ENCODE measurements around the gene SLC6A7. TPM values are rescaled to one million over a fixed set of nuclear protein-coding genes. Genes with fewer than 3 reads are reported as not detected.

The SLC6A7 gene
- total RNA-seq, 1 experiment from 2014 or later: not detected

GRCh38 chr5:150223474-150223873 is 33.6 kb downstream of the SLC6A7 start:
- no peak overlapping the region for H3K27ac ChIP-seq
- POLR2A ChIA-PET (ENCODE audit: unreplicated experiment): no interaction called here

GRCh38 chr5:150224483-150225027 is 34.7 kb downstream of the SLC6A7 start:
- Histone ChIP-seq H3K27me3 (ENCODE audit: insufficient read depth, low read depth) (no peaks in the 10 kb centered on the region), H4K20me1 (ENCODE audit: insufficient read depth) (no peaks in the 10 kb centered on the region)
- BruUV-seq (replicated peaks): no TSS peak

More at GRCh38 chr5:150223474-150223873, 33.6 kb downstream of the SLC6A7 start:
- Histone ChIP-seq H2AFZ (no peak overlapping the region), H3K9me2 (ENCODE audit: insufficient read depth) (no peaks in the 10 kb centered on the region), H3K4me3 (no peak overlapping the region), H3K79me2 (ENCODE audit: low read depth) (no peaks in the 10 kb centered on the region), H3K36me3 (ENCODE audit: low read depth) (no peaks in the 10 kb centered on the region), H4K20me1 (ENCODE audit: insufficient read depth) (no peaks in the 10 kb centered on the region), H3K27me3 (ENCODE audit: insufficient read depth, low read depth) (no peaks in the 10 kb centered on the region), H3F3A (ENCODE audit: insufficient read depth, low read depth) (no peaks in the 10 kb centered on the region), H3K4me2 (no peak overlapping the region), H3K9me3 (ENCODE audit: insufficient read depth, low read depth) (no peaks in the 10 kb centered on the region), H3K4me1 (replicated peaks; ENCODE audit: insufficient read depth) (peaks cover 8% of the 10 kb centered on the region; the same call in 1 of the 2 replicates)
- intact Hi-C loops (cut with micrococcal nuclease; ENCODE audit: unreplicated experiment): no loop called here
- CTCF ChIA-PET: interaction anchor here (0.6 kb wide), 1 partner anchor 232 kb away, joined by 3 read pairs; no protein-coding TSS in a partner anchor
- TF ChIP-seq EZH2 (IDR thresholded peaks at IDR 0.05; ENCODE audit: low read depth) (no peak), CTCF (conservative IDR thresholded peaks at IDR 0.05) (no peak)
- no TSS peak for BruUV-seq (replicated peaks)
- DNase-seq: no peak

GRCh38 chr5:150227036-150227435 is 37.2 kb downstream of the SLC6A7 start:
- ChIA-PET CTCF (no interaction called here), POLR2A (ENCODE audit: unreplicated experiment) (interaction anchor here (0.6 kb wide), 1 partner anchor 334 kb away, joined by 7 read pairs; no protein-coding TSS in a partner anchor)
- no peak for DNase-seq
- Histone ChIP-seq H3K4me3 (no peak overlapping the region), H3K9me2 (ENCODE audit: insufficient read depth) (no peaks in the 10 kb centered on the region), H4K20me1 (ENCODE audit: insufficient read depth) (no peaks in the 10 kb centered on the region), H2AFZ (no peak overlapping the region), H3K27ac (no peak overlapping the region), H3K79me2 (ENCODE audit: low read depth) (no peaks in the 10 kb centered on the region), H3K27me3 (ENCODE audit: insufficient read depth, low read depth) (no peaks in the 10 kb centered on the region), H3K36me3 (ENCODE audit: low read depth) (no peaks in the 10 kb centered on the region), H3F3A (ENCODE audit: insufficient read depth, low read depth) (no peaks in the 10 kb centered on the region), H3K9me3 (ENCODE audit: insufficient read depth, low read depth) (no peaks in the 10 kb centered on the region), H3K4me1 (replicated peaks; ENCODE audit: insufficient read depth) (peaks cover 8% of the 10 kb centered on the region; the same call in 1 of the 2 replicates), H3K4me2 (no peak overlapping the region)
- no TSS peak for BruUV-seq (replicated peaks)
- TF ChIP-seq EZH2 (IDR thresholded peaks at IDR 0.05; ENCODE audit: low read depth): no peak
- no peak for TF ChIP-seq CTCF (conservative IDR thresholded peaks at IDR 0.05)
- intact Hi-C loops (cut with micrococcal nuclease; ENCODE audit: unreplicated experiment): no loop called here

More at GRCh38 chr5:150224483-150225027, 34.7 kb downstream of the SLC6A7 start:
- intact Hi-C loops (cut with micrococcal nuclease; ENCODE audit: unreplicated experiment): no loop called here
- Histone ChIP-seq H3K4me3 (no peak overlapping the region), H3K79me2 (ENCODE audit: low read depth) (no peaks in the 10 kb centered on the region), H2AFZ (no peak overlapping the region), H3K4me2 (no peak overlapping the region), H3F3A (ENCODE audit: insufficient read depth, low read depth) (no peaks in the 10 kb centered on the region), H3K27ac (no peak overlapping the region), H3K36me3 (ENCODE audit: low read depth) (no peaks in the 10 kb centered on the region), H3K9me2 (ENCODE audit: insufficient read depth) (no peaks in the 10 kb centered on the region), H3K9me3 (ENCODE audit: insufficient read depth, low read depth) (no peaks in the 10 kb centered on the region), H3K4me1 (replicated peaks; ENCODE audit: insufficient read depth) (peaks cover 8% of the 10 kb centered on the region; the same call in 1 of the 2 replicates)
- ChIA-PET CTCF (interaction anchor here (0.6 kb wide), 1 partner anchor 329 kb away, joined by 3 read pairs; no protein-coding TSS in a partner anchor), POLR2A (ENCODE audit: unreplicated experiment) (no interaction called here)
- TF ChIP-seq CTCF (conservative IDR thresholded peaks at IDR 0.05): no peak
- TF ChIP-seq EZH2 (IDR thresholded peaks at IDR 0.05; ENCODE audit: low read depth): no peak
- DNase-seq: no peak

All from PC-9 (cell line).